Measurements from ENCODE around the gene HIC2.
"Not testable (repeated sequence)": the region's sequence is repeated elsewhere in the genome, so short reads cannot be mapped to it uniquely, and the experiment has no call there.

Gene HIC2

DNA sequence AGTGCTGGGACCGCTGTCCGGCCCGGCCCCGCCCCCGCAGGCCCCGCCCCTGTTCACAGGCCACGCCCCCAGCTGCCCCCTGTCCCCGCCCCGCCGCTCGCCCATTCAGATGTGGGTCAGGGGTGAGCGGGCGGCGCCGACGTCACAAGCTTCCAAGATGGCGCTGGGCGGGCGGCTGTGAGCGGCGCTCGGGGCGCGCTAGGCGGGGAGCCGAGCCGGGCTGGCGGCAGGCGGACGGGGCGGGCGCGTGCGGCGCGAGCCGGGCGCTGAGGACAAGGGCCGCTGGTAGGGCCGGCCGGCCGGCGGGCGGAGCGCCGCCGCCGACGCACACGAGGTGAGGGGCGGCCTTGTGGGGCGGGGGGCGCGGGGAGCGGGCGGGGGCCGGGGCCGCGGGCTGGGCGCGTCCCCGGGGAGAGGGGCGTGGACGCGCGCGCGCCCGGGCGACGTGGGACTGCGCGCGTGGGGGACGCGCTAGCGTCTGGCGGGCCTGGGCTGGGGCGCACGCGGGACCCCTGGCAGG, at the start of gene HIC2:
Gene HIC2 (plus strand): TSS at position 145 of the 520 bp plus-strand sequence. CDS start 25,461 bp downstream, outside the sequence.
- H3K9ac ChIP-seq (ENCODE audit: insufficient read length, low read depth), result not testable (repeated sequence)

DNA sequence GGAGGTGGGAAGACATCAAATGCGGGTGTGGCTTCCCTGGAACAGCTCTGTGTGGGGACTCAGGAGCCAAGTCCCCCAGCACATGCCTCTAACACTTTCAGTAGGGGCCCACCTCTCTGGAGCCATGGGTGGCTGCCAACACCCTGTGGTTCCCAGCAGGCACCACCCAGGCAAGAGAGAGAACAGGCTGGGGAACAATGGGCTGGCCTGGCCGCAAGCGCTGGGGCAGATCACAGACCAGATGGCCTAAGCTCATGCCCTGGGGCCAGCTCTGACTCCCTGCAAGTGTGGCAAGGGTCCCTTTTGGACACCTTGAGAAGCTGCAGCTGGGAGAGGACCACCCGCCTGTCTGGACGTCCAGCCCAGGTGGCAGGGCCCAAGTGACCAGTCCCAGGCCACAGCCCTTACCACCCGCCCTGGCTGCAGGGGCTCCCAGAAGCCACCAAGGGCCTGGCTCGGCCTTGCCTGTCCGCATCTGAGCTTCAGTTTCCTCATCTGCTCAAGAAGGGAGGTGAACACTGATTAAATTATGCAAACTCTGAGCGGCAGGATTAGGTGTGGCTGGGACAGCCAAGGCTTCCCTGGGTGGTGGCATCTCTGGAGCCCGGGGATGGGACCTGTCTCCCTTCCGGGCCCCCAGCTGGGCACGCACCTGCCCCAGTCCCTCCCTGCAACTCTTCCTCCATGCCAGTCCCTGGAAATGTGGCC, 48.4 kb upstream of the HIC2 start:
- not testable (repeated sequence) for H3K36me3 ChIP-seq (ENCODE audit: insufficient read depth, insufficient read length, low read length); DNase-seq (ENCODE audit: low read depth, low spot score); H3K4me1 ChIP-seq (ENCODE audit: insufficient read depth, insufficient read length); H3K9ac ChIP-seq (ENCODE audit: insufficient read length, low read depth); H3K9me3 ChIP-seq (ENCODE audit: insufficient read depth, low read length); H3K27me3 ChIP-seq (ENCODE audit: insufficient read depth, insufficient read length); H3K4me3 ChIP-seq (ENCODE audit: insufficient read length, low read depth)

More for the DNA sequence above, at the start of gene HIC2:
- not testable (repeated sequence) for DNase-seq (ENCODE audit: low read depth, low spot score); H3K9me3 ChIP-seq (ENCODE audit: insufficient read depth, low read length); H3K36me3 ChIP-seq (ENCODE audit: insufficient read depth, insufficient read length, low read length); H3K4me1 ChIP-seq (ENCODE audit: insufficient read depth, insufficient read length); H3K27me3 ChIP-seq (ENCODE audit: insufficient read depth, insufficient read length); H3K4me3 ChIP-seq (ENCODE audit: insufficient read length, low read depth)

GRCh38 chr22:21375880-21376279, 41.3 kb upstream of the HIC2 start:
- not testable (repeated sequence) for H3K27me3 ChIP-seq (ENCODE audit: insufficient read depth, insufficient read length); H3K9me3 ChIP-seq (ENCODE audit: insufficient read depth, low read length); DNase-seq (ENCODE audit: low read depth, low spot score); H3K4me1 ChIP-seq (ENCODE audit: insufficient read depth, insufficient read length); H3K4me3 ChIP-seq (ENCODE audit: insufficient read length, low read depth); H3K36me3 ChIP-seq (ENCODE audit: insufficient read depth, insufficient read length, low read length); H3K9ac ChIP-seq (ENCODE audit: insufficient read length, low read depth)

GRCh38 chr22:21383701-21384467, 33.3 kb upstream of the HIC2 start, which contains the start of gene RIMBP3B:
Gene RIMBP3B (plus strand): TSS chr22:21383751. CDS start chr22:21383859, 108 bp downstream.
- not testable (repeated sequence) for H3K4me3 ChIP-seq (ENCODE audit: insufficient read length, low read depth); H3K9me3 ChIP-seq (ENCODE audit: insufficient read depth, low read length); H3K36me3 ChIP-seq (ENCODE audit: insufficient read depth, insufficient read length, low read length); H3K27me3 ChIP-seq (ENCODE audit: insufficient read depth, insufficient read length); DNase-seq (ENCODE audit: low read depth, low spot score); H3K4me1 ChIP-seq (ENCODE audit: insufficient read depth, insufficient read length); H3K9ac ChIP-seq (ENCODE audit: insufficient read length, low read depth)

DNA sequence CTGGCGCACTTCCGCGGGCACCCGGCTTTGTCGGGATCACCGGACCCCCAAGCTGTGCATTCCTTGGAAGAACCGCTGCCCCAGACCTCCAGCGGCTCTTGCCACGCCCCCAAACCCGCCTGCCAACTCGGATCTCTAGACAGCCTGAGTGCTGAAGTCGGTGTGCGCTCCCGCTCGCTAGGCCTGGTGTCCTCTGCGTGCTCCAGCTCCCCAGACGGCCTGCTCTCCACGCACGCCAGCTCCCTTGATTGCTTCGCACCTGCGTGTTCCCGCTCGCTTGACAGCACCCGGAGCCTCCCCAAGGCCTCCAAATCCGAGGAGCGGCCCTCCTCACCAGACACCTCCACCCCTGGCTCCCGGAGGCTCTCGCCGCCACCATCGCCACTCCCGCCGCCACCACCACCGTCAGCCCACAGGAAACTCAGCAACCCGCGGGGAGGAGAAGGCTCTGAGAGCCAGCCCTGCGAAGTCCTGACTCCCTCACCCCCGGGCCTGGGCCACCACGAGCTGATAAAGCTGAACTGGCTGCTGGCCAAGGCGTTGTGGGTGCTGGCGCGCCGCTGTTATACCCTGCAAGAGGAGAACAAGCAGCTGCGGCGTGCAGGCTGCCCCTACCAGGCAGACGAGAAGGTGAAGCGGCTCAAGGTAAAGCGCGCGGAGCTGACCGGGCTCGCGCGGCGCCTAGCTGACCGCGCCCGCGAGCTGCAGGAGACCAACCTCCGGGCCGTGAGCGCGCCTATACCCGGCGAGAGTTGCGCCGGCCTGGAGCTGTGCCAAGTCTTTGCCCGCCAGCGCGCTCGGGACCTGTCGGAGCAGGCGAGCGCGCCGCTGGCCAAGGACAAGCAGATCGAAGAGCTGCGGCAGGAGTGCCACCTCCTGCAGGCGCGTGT, 32.5 kb upstream of the HIC2 start:
- not testable (repeated sequence) for H3K9ac ChIP-seq (ENCODE audit: insufficient read length, low read depth); H3K4me3 ChIP-seq (ENCODE audit: insufficient read length, low read depth); H3K27me3 ChIP-seq (ENCODE audit: insufficient read depth, insufficient read length); DNase-seq (ENCODE audit: low read depth, low spot score); H3K9me3 ChIP-seq (ENCODE audit: insufficient read depth, low read length); H3K36me3 ChIP-seq (ENCODE audit: insufficient read depth, insufficient read length, low read length); H3K4me1 ChIP-seq (ENCODE audit: insufficient read depth, insufficient read length)

- not testable (repeated sequence) for H3K27me3 ChIP-seq (ENCODE audit: insufficient read depth, insufficient read length); H3K4me3 ChIP-seq (ENCODE audit: insufficient read length, low read depth); H3K9me3 ChIP-seq (ENCODE audit: insufficient read depth, low read length); H3K9ac ChIP-seq (ENCODE audit: insufficient read length, low read depth); DNase-seq (ENCODE audit: low read depth, low spot score); H3K36me3 ChIP-seq (ENCODE audit: insufficient read depth, insufficient read length, low read length); H3K4me1 ChIP-seq (ENCODE audit: insufficient read depth, insufficient read length)
Measured at GRCh38 chr22:21389480-21389879, 27.7 kb upstream of the HIC2 start.

- not testable (repeated sequence) for H3K9me3 ChIP-seq (ENCODE audit: insufficient read depth, low read length); H3K4me3 ChIP-seq (ENCODE audit: insufficient read length, low read depth); H3K36me3 ChIP-seq (ENCODE audit: insufficient read depth, insufficient read length, low read length); H3K27me3 ChIP-seq (ENCODE audit: insufficient read depth, insufficient read length); DNase-seq (ENCODE audit: low read depth, low spot score); H3K4me1 ChIP-seq (ENCODE audit: insufficient read depth, insufficient read length); H3K9ac ChIP-seq (ENCODE audit: insufficient read length, low read depth)
Measured at GRCh38 chr22:21390013-21390412, 27.2 kb upstream of the HIC2 start.

GRCh38 chr22:21394613-21395012, 22.6 kb upstream of the HIC2 start:
- H3K9me3 ChIP-seq (ENCODE audit: insufficient read depth, low read length); H3K9ac ChIP-seq (ENCODE audit: insufficient read length, low read depth); H3K36me3 ChIP-seq (ENCODE audit: insufficient read depth, insufficient read length, low read length); DNase-seq (ENCODE audit: low read depth, low spot score); H3K4me1 ChIP-seq (ENCODE audit: insufficient read depth, insufficient read length); H3K27me3 ChIP-seq (ENCODE audit: insufficient read depth, insufficient read length); H3K4me3 ChIP-seq (ENCODE audit: insufficient read length, low read depth): not testable (repeated sequence)

- not testable (repeated sequence) for H3K9me3 ChIP-seq (ENCODE audit: insufficient read depth, low read length); H3K4me3 ChIP-seq (ENCODE audit: insufficient read length, low read depth); H3K4me1 ChIP-seq (ENCODE audit: insufficient read depth, insufficient read length); H3K27me3 ChIP-seq (ENCODE audit: insufficient read depth, insufficient read length); H3K36me3 ChIP-seq (ENCODE audit: insufficient read depth, insufficient read length, low read length); DNase-seq (ENCODE audit: low read depth, low spot score); H3K9ac ChIP-seq (ENCODE audit: insufficient read length, low read depth)
Measured at GRCh38 chr22:21401197-21401969, 15.8 kb upstream of the HIC2 start.

DNA sequence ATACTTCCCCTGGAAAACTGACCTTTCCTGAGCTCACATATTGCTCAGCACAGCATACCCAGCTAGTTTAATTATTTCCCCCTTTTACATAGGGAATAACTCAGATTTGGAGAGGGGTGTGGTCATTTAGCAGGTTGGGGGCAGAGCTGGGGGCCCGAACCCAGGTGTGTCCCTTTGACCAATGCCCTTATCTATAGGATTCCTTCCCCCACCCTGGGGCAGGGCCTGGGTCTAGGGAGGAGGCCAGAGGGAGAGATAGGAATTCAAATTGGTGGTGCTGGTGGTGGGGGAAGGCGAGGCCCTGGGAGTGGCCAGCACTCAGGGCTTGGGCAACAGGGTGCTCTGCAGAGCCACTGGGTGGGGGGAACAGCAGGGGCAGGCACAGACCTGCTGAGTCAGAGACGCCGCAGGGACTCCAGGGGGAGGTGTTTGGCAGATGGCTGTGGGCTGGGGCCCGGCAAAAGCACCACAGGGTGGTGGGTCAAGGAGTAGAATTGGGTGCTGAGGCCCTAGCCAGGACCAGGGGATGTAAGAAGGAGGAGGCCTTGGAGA, 14.3 kb upstream of the HIC2 start:
- H3K4me1 ChIP-seq (ENCODE audit: insufficient read depth, insufficient read length); H3K36me3 ChIP-seq (ENCODE audit: insufficient read depth, insufficient read length, low read length); H3K27me3 ChIP-seq (ENCODE audit: insufficient read depth, insufficient read length); H3K4me3 ChIP-seq (ENCODE audit: insufficient read length, low read depth); DNase-seq (ENCODE audit: low read depth, low spot score); H3K9me3 ChIP-seq (ENCODE audit: insufficient read depth, low read length); H3K9ac ChIP-seq (ENCODE audit: insufficient read length, low read depth): not testable (repeated sequence)

DNA sequence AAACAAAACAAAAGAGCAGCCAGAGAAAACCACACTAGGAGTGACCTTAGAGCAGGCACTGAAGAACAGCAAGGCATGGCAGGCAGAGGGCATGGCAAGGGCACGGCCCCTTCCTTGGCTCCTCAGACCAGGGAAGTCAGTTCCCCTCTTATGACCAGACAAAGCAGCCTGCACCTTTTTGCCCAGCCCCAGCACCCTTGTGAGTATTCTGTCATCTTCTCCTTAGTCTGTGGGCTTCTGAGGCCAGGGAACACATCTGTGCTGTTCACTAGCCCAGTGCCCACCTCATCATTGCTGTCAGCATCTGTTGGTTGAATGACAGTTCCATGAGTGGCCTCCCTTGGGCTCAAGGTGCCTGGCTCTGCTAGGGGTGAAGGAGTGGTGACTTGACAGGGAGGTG, 10.0 kb upstream of the HIC2 start:
- H3K4me1 ChIP-seq (ENCODE audit: insufficient read depth, insufficient read length); H3K27me3 ChIP-seq (ENCODE audit: insufficient read depth, insufficient read length); H3K4me3 ChIP-seq (ENCODE audit: insufficient read length, low read depth); H3K36me3 ChIP-seq (ENCODE audit: insufficient read depth, insufficient read length, low read length); DNase-seq (ENCODE audit: low read depth, low spot score); H3K9ac ChIP-seq (ENCODE audit: insufficient read length, low read depth); H3K9me3 ChIP-seq (ENCODE audit: insufficient read depth, low read length): not testable (repeated sequence)
